ENCODE results near the gene ZNF451.
"Not testable (repeated sequence)": the region's sequence is repeated elsewhere in the genome, so short reads cannot be mapped to it uniquely, and the experiment has no call there.

Gene ZNF451

GRCh38 chr6:57089687-57090457, at the start of gene ZNF451:
ZNF451 (plus strand) TSS chr6:57090188; CDS start chr6:57090254, 66 bp downstream.
- no peaks in the 10 kb centered on the region for H3K27me3 ChIP-seq (replicated peaks; ENCODE audit: control insufficient read depth, insufficient read depth, low read length)
- DNase-seq (ENCODE audit: extremely low read depth, insufficient read length) = peak; percentile 96
- peaks cover 1% of the 10 kb centered on the region; the same call in 1 of the 2 replicates for H3K36me3 ChIP-seq (ENCODE audit: control insufficient read depth, insufficient read depth, low read length)
- TF ChIP-seq CTCF (IDR thresholded peaks at IDR 0.05; ENCODE audit: insufficient read depth, low read length, poor library complexity, severe bottlenecking) = no peak
- H3K4me3 ChIP-seq (replicated peaks; ENCODE audit: low read depth, low read length) = peak within 1 kb of the TSS; percentile 69

- H3K27me3 ChIP-seq (replicated peaks; ENCODE audit: control insufficient read depth, insufficient read depth, low read length); DNase-seq (ENCODE audit: extremely low read depth, insufficient read length); H3K4me3 ChIP-seq (replicated peaks; ENCODE audit: low read depth, low read length); H3K36me3 ChIP-seq (ENCODE audit: control insufficient read depth, insufficient read depth, low read length): not testable (repeated sequence)
Observed at GRCh38 chr6:57044061-57044460, 45.9 kb upstream of the ZNF451 start.

GRCh38 chr6:57044568-57044967, 45.4 kb upstream of the ZNF451 start:
- DNase-seq (ENCODE audit: extremely low read depth, insufficient read length) = no peak
- no peak for TF ChIP-seq CTCF (IDR thresholded peaks at IDR 0.05; ENCODE audit: insufficient read depth, low read length, poor library complexity, severe bottlenecking)
- Histone ChIP-seq H3K4me3 (replicated peaks; ENCODE audit: low read depth, low read length) (no peak overlapping the region), H3K27me3 (replicated peaks; ENCODE audit: control insufficient read depth, insufficient read depth, low read length) (no peaks in the 10 kb centered on the region), H3K36me3 (ENCODE audit: control insufficient read depth, insufficient read depth, low read length) (no peaks in the 10 kb centered on the region; the same call in 1 of the 2 replicates)

- not testable (repeated sequence) for H3K36me3 ChIP-seq (ENCODE audit: control insufficient read depth, insufficient read depth, low read length); H3K27me3 ChIP-seq (replicated peaks; ENCODE audit: control insufficient read depth, insufficient read depth, low read length)
- DNase-seq (ENCODE audit: extremely low read depth, insufficient read length) = peak; percentile 89
- H3K4me3 ChIP-seq (replicated peaks; ENCODE audit: low read depth, low read length) = peak within 1 kb of the TSS; percentile 71
Observed at GRCh38 chr6:57046332-57047256, 43.4 kb upstream of the ZNF451 start, which contains the start of gene KIAA1586. KIAA1586 (plus strand) TSS chr6:57046693; CDS start chr6:57046756, 63 bp downstream.

- not testable (repeated sequence) for H3K27me3 ChIP-seq (replicated peaks; ENCODE audit: control insufficient read depth, insufficient read depth, low read length); H3K36me3 ChIP-seq (ENCODE audit: control insufficient read depth, insufficient read depth, low read length); DNase-seq (ENCODE audit: extremely low read depth, insufficient read length); H3K4me3 ChIP-seq (replicated peaks; ENCODE audit: low read depth, low read length)
Observed at GRCh38 chr6:57047257-57047585, 42.8 kb upstream of the ZNF451 start.

GRCh38 chr6:57047859-57048258, 42.1 kb upstream of the ZNF451 start:
- H3K27me3 ChIP-seq (replicated peaks; ENCODE audit: control insufficient read depth, insufficient read depth, low read length); DNase-seq (ENCODE audit: extremely low read depth, insufficient read length); H3K36me3 ChIP-seq (ENCODE audit: control insufficient read depth, insufficient read depth, low read length): not testable (repeated sequence)
- peak overlapping the region; percentile 50 for H3K4me3 ChIP-seq (replicated peaks; ENCODE audit: low read depth, low read length)

- no peak for DNase-seq (ENCODE audit: extremely low read depth, insufficient read length)
- H3K36me3 ChIP-seq (ENCODE audit: control insufficient read depth, insufficient read depth, low read length) = peaks cover 3% of the 10 kb centered on the region
- H3K4me3 ChIP-seq (replicated peaks; ENCODE audit: low read depth, low read length) = peak overlapping the region; percentile 50
- no peak for TF ChIP-seq CTCF (IDR thresholded peaks at IDR 0.05; ENCODE audit: insufficient read depth, low read length, poor library complexity, severe bottlenecking)
- H3K27me3 ChIP-seq (replicated peaks; ENCODE audit: control insufficient read depth, insufficient read depth, low read length) = no peaks in the 10 kb centered on the region
Observed at GRCh38 chr6:57048577-57048976, 41.4 kb upstream of the ZNF451 start.

All from GM06990 (cell line).